Fibroblast of mammary gland (primary cell): Measurements from ENCODE around the gene PLEKHO1.

ENCODE experiments used
- DNase-seq: peaks from one replicate; pipeline ENCODE4 v3.0.0-alpha.2; 2010; ENCODE audit warnings: low read depth
- H3K4me3 ChIP-seq: 2 replicates; pipeline ENCODE4 v1.5.1; 2011; ENCODE audit warnings: low read depth, mild to moderate bottlenecking, low read length, moderate library complexity; ENCODE audit not compliant: control insufficient read depth
- CTCF ChIP-seq: conservative IDR thresholded peaks from 2 replicates; pipeline ENCODE4 v1.5.1; 2011; ENCODE audit warnings: low read depth, low read length, inconsistent platforms; ENCODE audit not compliant: control insufficient read depth, insufficient read depth

Gene PLEKHO1

GRCh38 chr1:150162862-150163706 lies 13.4 kb downstream of the PLEKHO1 start:
- TF ChIP-seq CTCF: no peak
- H3K4me3 ChIP-seq: peak overlapping the region; percentile 15
- peak; percentile 99 for DNase-seq

- TF ChIP-seq CTCF: no peak
Observed at GRCh38 chr1:150164224-150164623, 14.5 kb downstream of the PLEKHO1 start.

GRCh38 chr1:150164779-150165178 lies 15.1 kb downstream of the PLEKHO1 start:
- no peak for TF ChIP-seq CTCF
- no peak for DNase-seq

More at GRCh38 chr1:150164224-150164623, 14.5 kb downstream of the PLEKHO1 start:
- no peak overlapping the region for H3K4me3 ChIP-seq
- no peak for DNase-seq

GRCh38 chr1:150165622-150166612 lies 16.2 kb downstream of the PLEKHO1 start:
- TF ChIP-seq CTCF: peak; percentile 89
- peak; percentile 61 for DNase-seq
- H3K4me3 ChIP-seq: no peak overlapping the region

More at GRCh38 chr1:150164779-150165178, 15.1 kb downstream of the PLEKHO1 start:
- H3K4me3 ChIP-seq: no peak overlapping the region

- TF ChIP-seq CTCF: peak; percentile 86
- no peak overlapping the region for H3K4me3 ChIP-seq
- peak; percentile 67 for DNase-seq
Observed at GRCh38 chr1:150168960-150169601, 19.4 kb downstream of the PLEKHO1 start.

GRCh38 chr1:150171801-150172200 lies 22.1 kb downstream of the PLEKHO1 start:
- no peak for TF ChIP-seq CTCF
- DNase-seq: no peak
- H3K4me3 ChIP-seq: no peak overlapping the region
